Nasal cavity respiratory epithelium epithelial cell of viscerocranial mucosa (primary cell): ENCODE results near the gene CPLX3. TPM values are rescaled to one million over a fixed set of nuclear protein-coding genes. Genes with fewer than 3 reads are reported as not detected.

Experiments
- total RNA-seq: library from RNA; depleted of rRNA; stranded (reverse); fragments of >200 nt; gene quantifications from 2 replicates; pipeline ENCODE4 v1.2.3, GENCODE V29; 2014

Gene CPLX3, protein sequence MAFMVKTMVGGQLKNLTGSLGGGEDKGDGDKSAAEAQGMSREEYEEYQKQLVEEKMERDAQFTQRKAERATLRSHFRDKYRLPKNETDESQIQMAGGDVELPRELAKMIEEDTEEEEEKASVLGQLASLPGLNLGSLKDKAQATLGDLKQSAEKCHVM
- total RNA-seq = not detected in 2 replicates

DNA sequence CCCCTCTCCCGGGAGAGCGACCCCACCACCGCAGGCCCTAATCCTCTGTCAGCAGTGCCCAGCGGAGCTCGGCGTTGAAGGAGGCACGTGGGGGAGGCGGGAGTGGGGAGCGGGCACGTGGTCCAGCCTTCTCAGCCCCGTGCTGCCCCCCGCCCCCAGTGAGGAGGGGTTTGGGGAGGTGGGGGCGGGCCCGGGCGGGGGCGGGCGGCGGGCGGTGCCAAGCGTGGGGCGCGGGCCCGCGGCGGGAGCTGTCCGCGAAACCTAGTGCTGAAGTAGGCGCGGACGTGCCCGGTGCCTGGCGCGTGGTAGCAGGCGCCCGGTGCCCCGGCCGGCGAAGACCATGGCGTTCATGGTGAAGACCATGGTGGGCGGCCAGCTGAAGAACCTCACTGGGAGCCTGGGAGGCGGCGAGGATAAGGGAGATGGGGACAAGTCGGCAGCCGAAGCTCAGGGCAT, at the start of gene CPLX3:
Gene CPLX3 (plus strand): TSS at position 264 of the 456 bp plus-strand sequence. CDS start 77 bp downstream, at position 341.

DNA sequence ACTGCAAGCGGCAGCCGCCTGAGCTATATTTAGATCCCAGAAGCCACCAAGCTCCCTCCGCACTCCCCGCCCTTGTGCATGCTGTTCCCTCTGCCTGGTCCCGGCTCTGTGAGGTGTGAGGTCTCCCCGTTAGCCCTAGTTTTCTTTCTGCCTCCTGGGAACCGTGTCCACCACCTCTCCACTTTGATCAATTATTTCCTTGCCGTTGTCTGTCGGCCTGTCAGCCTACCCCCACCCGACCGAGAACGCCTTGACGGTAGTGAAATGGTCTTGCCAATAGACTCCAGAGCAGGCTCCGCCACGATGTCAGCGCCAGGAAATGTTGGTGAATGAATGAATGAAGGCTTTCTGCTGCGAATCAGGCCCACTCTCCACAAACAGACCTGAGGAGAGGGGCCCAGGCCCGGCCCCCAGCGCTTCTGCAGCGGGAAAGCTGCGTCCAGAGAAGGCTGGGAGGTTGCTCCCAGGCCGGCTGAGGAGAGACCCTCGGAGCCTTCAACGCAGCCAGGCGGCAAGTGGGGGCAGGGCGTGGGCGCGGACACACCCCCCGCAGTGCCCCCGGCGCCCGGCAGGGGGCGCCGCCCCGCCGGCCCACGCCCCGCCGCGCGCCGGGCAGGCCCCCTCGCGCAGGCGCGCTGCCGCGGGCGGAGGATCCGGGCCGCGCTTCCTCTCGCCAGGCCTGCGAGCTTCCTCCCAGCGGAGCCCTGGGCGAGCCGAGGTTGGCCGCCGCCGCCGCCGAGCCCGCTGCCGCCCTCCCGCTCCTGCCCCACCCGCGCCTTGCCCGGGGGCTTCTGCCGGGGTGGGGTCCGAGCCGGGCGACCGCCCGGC, 44.8 kb upstream of the CPLX3 start, which contains the start of gene CSK:
Gene CSK (plus strand): TSS at position 650 of the 828 bp plus-strand sequence. CDS start 16,218 bp downstream, outside the sequence.

DNA sequence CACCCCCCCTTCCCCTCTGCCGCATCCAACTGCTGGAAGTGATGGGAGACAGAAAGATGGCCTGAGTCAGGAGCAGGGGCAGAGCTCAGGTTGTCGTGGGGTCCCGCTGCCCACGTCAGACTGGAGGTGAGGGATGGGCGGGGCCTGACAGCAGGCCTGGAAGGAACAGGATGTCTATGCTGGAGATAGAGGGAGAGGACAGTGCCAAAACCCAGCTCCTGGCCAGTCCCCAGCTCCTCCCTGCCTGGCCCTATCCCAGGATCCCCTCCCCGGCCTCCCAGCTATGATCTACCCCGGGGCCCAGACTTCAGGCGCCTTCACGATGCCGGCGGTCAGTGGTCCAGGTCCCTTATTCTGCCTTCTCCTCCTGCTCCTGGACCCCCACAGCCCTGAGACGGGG, 13.9 kb upstream of the CPLX3 start, which contains the start of gene LMAN1L:
Gene LMAN1L (plus strand): TSS at position 303 of the 400 bp plus-strand sequence. CDS start 20 bp downstream, at position 323.

DNA sequence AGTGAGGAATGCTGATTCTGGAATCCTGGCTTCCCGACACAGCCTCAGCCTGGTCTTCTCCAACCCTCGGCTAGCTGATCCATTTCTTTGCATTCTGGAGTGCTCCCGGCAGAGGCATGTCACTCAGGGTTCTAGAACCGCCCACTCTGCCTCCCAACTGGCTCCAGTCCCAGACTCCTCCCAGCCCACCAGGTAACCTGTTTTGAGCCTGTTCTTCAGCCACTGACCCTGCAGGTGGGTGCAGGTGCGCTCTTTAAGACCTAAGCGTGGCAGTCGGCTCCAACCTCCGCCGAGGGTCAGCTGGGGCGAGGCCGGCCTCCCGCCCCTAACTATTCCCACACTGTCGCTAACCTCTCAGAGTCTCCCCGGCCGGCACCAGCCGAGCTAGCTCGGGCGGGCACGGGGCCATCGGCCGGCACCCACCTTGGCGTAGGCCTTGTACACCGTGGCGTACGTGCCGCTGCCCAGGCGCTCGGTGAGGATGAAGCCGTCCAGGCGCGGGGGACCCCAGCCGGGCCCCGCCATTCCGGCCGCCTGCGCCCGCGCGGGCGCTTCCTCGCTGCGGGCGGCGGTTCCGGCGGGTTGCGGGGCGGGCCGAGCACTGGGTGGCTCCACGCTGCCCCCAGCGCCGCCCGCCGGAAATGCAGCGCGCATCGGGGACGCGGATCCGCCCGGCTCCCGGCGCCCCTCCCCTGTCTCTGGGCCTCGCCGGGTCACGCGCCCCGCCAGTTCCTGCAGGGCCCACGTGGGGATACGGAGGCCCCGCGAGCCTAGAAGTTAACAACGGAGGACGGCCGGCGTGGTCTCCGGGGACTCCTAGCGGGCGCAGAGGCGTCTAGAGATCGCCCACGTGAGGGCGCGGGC, 16.4 kb downstream of the CPLX3 start, which contains the start of gene ULK3:
Gene ULK3 (minus strand): TSS at position 576 of the 864 bp plus-strand sequence. CDS start 51 bp downstream, at position 525.

DNA sequence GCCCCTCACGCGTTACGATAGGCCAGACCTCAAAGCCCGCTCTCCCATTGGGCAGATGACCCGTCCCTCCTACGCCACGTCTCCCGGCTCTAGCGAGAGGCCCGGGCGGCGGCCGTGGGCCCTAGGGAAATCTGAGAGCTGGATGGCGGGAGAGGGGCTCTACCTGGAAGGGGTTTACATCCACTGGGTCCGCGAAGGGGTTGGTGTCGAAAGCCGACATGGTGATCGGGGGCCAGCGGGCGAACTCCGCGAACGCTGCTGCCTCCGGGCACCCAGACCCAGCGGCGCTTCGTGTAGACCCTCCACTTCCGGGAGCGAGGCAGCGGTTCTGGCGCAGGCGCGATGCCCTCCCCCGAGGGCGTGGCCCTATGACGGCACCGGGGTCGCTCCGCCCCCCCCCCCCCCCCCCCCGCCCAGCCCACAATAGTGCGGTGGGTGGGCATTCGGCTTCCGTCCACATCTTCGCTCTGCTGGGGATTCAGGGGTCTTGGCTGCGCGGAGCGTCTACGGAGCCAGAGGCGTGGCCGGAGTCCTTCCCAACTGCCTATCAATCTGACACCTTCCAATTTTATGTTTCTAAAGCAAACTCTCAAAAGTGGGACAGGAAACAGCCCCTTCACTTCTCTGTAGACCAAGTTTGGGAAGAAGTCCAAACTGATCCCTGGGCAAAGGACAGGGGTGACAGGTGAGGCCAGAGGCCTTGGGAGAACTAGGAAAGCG, 46.8 kb downstream of the CPLX3 start, which contains the start of gene SCAMP2:
Gene SCAMP2 (minus strand): TSS at position 330 of the 720 bp plus-strand sequence. CDS start 110 bp downstream, at position 220.

Other genes starting within 250 kb of the CPLX3 start
- 49.2 and 55.3 TPM in 2 replicates for gene CLK3, start 210.8 kb upstream of the CPLX3 start, total RNA-seq
- gene EDC3, start 130.6 kb upstream of the CPLX3 start, total RNA-seq = 6.8 and 19.5 TPM in 2 replicates
- gene CYP1A1, start 101.1 kb upstream of the CPLX3 start, total RNA-seq = 1.6 and 3.1 TPM in 2 replicates
- gene CYP1A2, start 77.8 kb upstream of the CPLX3 start, total RNA-seq = not detected in 2 replicates
- 32.8 and 96.9 TPM in 2 replicates for gene CSK, start 44.5 kb upstream of the CPLX3 start, total RNA-seq
- 0.21 TPM in 1 of 2 replicates, not detected in the other for gene LMAN1L, start 13.8 kb upstream of the CPLX3 start, total RNA-seq
- 21.8 and 21.9 TPM in 2 replicates for gene ULK3, start 16.5 kb downstream of the CPLX3 start, total RNA-seq
- gene SCAMP2, start 46.7 kb downstream of the CPLX3 start, total RNA-seq = 26.3 and 43.4 TPM in 2 replicates
- gene MPI, start 63.4 kb downstream of the CPLX3 start, total RNA-seq = 22.6 and 41.5 TPM in 2 replicates
- gene FAM219B, start 80.2 kb downstream of the CPLX3 start, total RNA-seq = 70.4 and 72.1 TPM in 2 replicates
- 64.9 and 75.4 TPM in 2 replicates for gene COX5A, start 111.4 kb downstream of the CPLX3 start, total RNA-seq
- 5.6 and 5.8 TPM in 2 replicates for gene RPP25, start 130.1 kb downstream of the CPLX3 start, total RNA-seq
- gene SCAMP5, start 168.9 kb downstream of the CPLX3 start, total RNA-seq = under 0.01 and 0.64 TPM in 2 replicates
- gene PPCDC, start 197.0 kb downstream of the CPLX3 start, total RNA-seq = 6.8 and 10.9 TPM in 2 replicates